Esophagus squamous epithelium (tissue), 5 donors: ENCODE data around the gene TEKT2. TPM values are rescaled to one million over a fixed set of nuclear protein-coding genes. Genes with fewer than 3 reads are reported as not detected.

ENCODE experiments used
- DNase-seq: peaks from one replicate; lab custom pipeline; 2025; lab: John Stamatoyannopoulos, UW
- H3K27ac ChIP-seq, 4 donors: fragments of 200-600 bp; sonication (generic); one replicate each; pipeline ENCODE4 v1.5.1; 2016 to 2019; ENCODE audit warnings: mild to moderate bottlenecking in 1 of 4
- H3K27me3 ChIP-seq, 4 donors: fragments of 200-600 bp; sonication (generic); 1 replicate in 3 of 4; 2 replicates in 1 of 4; pipeline versions ENCODE4 v1.5.1 to v1.6.0; 2017 to 2021; ENCODE audit warnings: antibody characterized with exemption in 1 of 4
- H3K36me3 ChIP-seq, 3 donors: fragments of 200-600 bp; sonication (generic); one replicate each; pipeline ENCODE4 v1.5.1; 2016 to 2019
- H3K4me1 ChIP-seq, 3 donors: fragments of 200-600 bp; sonication (generic); one replicate each; pipeline ENCODE4 v1.5.1; 2017 to 2019
- H3K4me3 ChIP-seq, 4 donors: fragments of 200-600 bp; sonication (generic); 1 replicate in 3 of 4; 2 replicates in 1 of 4; pipeline ENCODE4 v1.5.1; 2016 to 2019; ENCODE audit warnings: mild to moderate bottlenecking in 2 of 4, moderate library complexity in 1 of 4
- H3K9me3 ChIP-seq, 3 donors: fragments of 200-600 bp; sonication (generic); one replicate each; pipeline ENCODE4 v1.5.1; 2016 to 2019
- CTCF ChIP-seq, 6 experiments: fragments of 450-650 bp in 4 of 6; fragments of 200-600 bp in 2 of 6; sonication (generic) in 2 of 6; IDR thresholded peaks; one replicate each; pipeline ENCODE4 v1.5.1; 2016 to 2019; ENCODE audit warnings: antibody characterized with exemption in 6 of 6, mild to moderate bottlenecking in 4 of 6, moderate library complexity in 4 of 6
- POLR2A ChIP-seq, 4 donors: fragments of 450-650 bp; IDR thresholded peaks; one replicate each; pipeline ENCODE4 v1.6.1; 2017; ENCODE audit warnings: antibody characterized with exemption in 4 of 4, mild to moderate bottlenecking in 4 of 4, moderate library complexity in 3 of 4
- WGBS, 2 donors: methylation state at CpG; one replicate each; pipeline ENCODE4 v1.1.5; 2018; 5-methylcytosine and 5-hydroxymethylcytosine counted together
- intact Hi-C: fragments of 100-400 bp; cut with DNase I; formaldehyde crosslinking; loops from one replicate; pipeline ENCODE4 v1.15.0; 2022
- total RNA-seq, 4 donors: library from RNA; depleted of rRNA; stranded (reverse); fragments of >200 nt; gene quantifications; one replicate each; pipeline ENCODE4 v1.1.0, GENCODE V29; 2016
- donor health status: DM: yes; HTN: yes; CAD: no.

TEKT2 gene
- total RNA-seq, 4 donors from 2014 or later, result not detected

- no peaks in the 10 kb centered on the region for H3K9me3 ChIP-seq
- intact Hi-C loops, result no loop called here
- H3K27me3 ChIP-seq, result no peaks in the 10 kb centered on the region
- TF ChIP-seq CTCF (IDR thresholded peaks at IDR 0.05), result no peak
- TF ChIP-seq POLR2A (IDR thresholded peaks at IDR 0.05), result no peak
- peaks cover 0 to 54% (median 5%) of the 10 kb centered on the region in 3 donors for H3K36me3 ChIP-seq
- no peaks in the 10 kb centered on the region for H3K4me1 ChIP-seq
- H3K27ac ChIP-seq, result no peak overlapping the region
- no peak overlapping the region for H3K4me3 ChIP-seq
- DNase-seq, result no peak
Measured at GRCh38 chr1:36053978-36054377, 29.9 kb upstream of the TEKT2 start.

- no peak for DNase-seq
- intact Hi-C loops, result no loop called here
- Histone ChIP-seq H3K4me3 (no peak overlapping the region), H3K36me3 (peaks cover 0 to 41% (median 5%) of the 10 kb centered on the region in 3 donors), H3K27ac (no peak overlapping the region), H3K9me3 (no peaks in the 10 kb centered on the region), H3K27me3 (no peaks in the 10 kb centered on the region), H3K4me1 (no peaks in the 10 kb centered on the region)
- 74 to 86% methylated on average over 5 of the region's 5 CpGs for WGBS, 2 donors
- no peak for TF ChIP-seq CTCF (IDR thresholded peaks at IDR 0.05)
- no peak for TF ChIP-seq POLR2A (IDR thresholded peaks at IDR 0.05)
Measured at GRCh38 chr1:36055706-36056105, 28.2 kb upstream of the TEKT2 start.

GRCh38 chr1:36062315-36062714, 21.6 kb upstream of the TEKT2 start:
- Histone ChIP-seq H3K4me1 (no peaks in the 10 kb centered on the region), H3K9me3 (no peaks in the 10 kb centered on the region), H3K36me3 (peaks cover 0 to 11% (median 0%) of the 10 kb centered on the region in 3 donors), H3K4me3 (no peak overlapping the region), H3K27me3 (no peaks in the 10 kb centered on the region), H3K27ac (no peak overlapping the region)
- WGBS, 2 donors, result 64 to 78% methylated on average over 1 of the region's 1 CpG
- intact Hi-C loops, result no loop called here
- no peak for TF ChIP-seq POLR2A (IDR thresholded peaks at IDR 0.05)
- no peak for TF ChIP-seq CTCF (IDR thresholded peaks at IDR 0.05)
- no peak for DNase-seq

- Histone ChIP-seq H3K27me3 (no peaks in the 10 kb centered on the region), H3K4me1 (no peaks in the 10 kb centered on the region), H3K4me3 (no peak overlapping the region), H3K27ac (no peak overlapping the region), H3K9me3 (no peaks in the 10 kb centered on the region), H3K36me3 (no peaks in the 10 kb centered on the region)
- intact Hi-C loops, result no loop called here
- TF ChIP-seq CTCF (IDR thresholded peaks at IDR 0.05) (no peak), POLR2A (IDR thresholded peaks at IDR 0.05) (no peak)
- DNase-seq, result no peak
Measured at GRCh38 chr1:36067871-36068270, 16.0 kb upstream of the TEKT2 start.

GRCh38 chr1:36068866-36069265, 15.0 kb upstream of the TEKT2 start:
- Histone ChIP-seq H3K9me3 (no peaks in the 10 kb centered on the region), H3K27ac (no peak overlapping the region), H3K4me3 (no peak overlapping the region), H3K4me1 (no peaks in the 10 kb centered on the region), H3K36me3 (no peaks in the 10 kb centered on the region), H3K27me3 (no peaks in the 10 kb centered on the region)
- no peak for TF ChIP-seq POLR2A (IDR thresholded peaks at IDR 0.05)
- TF ChIP-seq CTCF (IDR thresholded peaks at IDR 0.05), result no peak
- DNase-seq, result no peak
- 83 to 96% methylated on average over 2 of the region's 2 CpGs for WGBS, 2 donors
- intact Hi-C loops, result no loop called here
